Thyroid gland (tissue), 4 donors: ENCODE measurements around the gene SMARCD1.

Source experiments
- CTCF ChIP-seq, 6 experiments: fragments of 200-600 bp in 3 of 6; fragments of 450-650 bp in 3 of 6; sonication (generic) in 3 of 6; IDR thresholded peaks; one replicate each; pipeline ENCODE4 v1.5.1; 2016 to 2019; ENCODE audit warnings: antibody characterized with exemption in 6 of 6, mild to moderate bottlenecking in 2 of 6, inconsistent platforms in 1 of 6, moderate library complexity in 1 of 6
- POLR2A ChIP-seq, 2 donors: fragments of 450-650 bp; IDR thresholded peaks; one replicate each; pipeline ENCODE4 v1.6.1; 2017; ENCODE audit warnings: antibody characterized with exemption in 2 of 2, mild to moderate bottlenecking in 2 of 2, moderate library complexity in 1 of 2

- TF ChIP-seq CTCF (IDR thresholded peaks at IDR 0.05) (no peak), POLR2A (IDR thresholded peaks at IDR 0.05) (no peak)
Measured at GRCh38 chr12:50041062-50041860, 43.9 kb upstream of the SMARCD1 start.
